HPDE6-E6E7 (cell line): Measurements from ENCODE around the gene CNRIP1.

Experiments
- DNase-seq: peaks from one replicate; pipeline ENCODE4 v3.0.0; 2011; ENCODE audit warnings: missing footprints; ENCODE audit errors: extremely low spot score

The CNRIP1 gene

GRCh38 chr2:68292108-68292710 is 27.5 kb downstream of the CNRIP1 start:
- DNase-seq = peak; percentile 47

DNA sequence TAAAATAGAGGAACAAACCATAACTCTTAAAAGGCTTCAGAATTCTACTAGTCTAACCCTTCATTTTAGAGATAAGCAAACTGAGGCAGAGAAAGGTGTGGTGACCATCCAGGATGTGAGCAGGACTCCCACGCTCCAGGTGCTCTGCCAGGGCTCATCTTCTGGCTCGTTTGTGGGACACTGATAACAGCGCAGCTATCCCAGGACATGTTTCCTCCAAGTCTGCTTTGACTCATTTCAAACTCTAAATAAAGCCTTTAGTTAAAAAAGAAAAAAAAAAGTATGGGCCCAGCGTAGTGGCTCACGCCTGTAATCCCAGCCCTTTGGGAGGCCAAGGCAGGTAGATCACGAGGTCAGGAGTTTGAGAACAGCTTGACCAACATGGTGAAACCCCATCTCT is 28.4 kb downstream of the CNRIP1 start:
- DNase-seq = no peak

DNA sequence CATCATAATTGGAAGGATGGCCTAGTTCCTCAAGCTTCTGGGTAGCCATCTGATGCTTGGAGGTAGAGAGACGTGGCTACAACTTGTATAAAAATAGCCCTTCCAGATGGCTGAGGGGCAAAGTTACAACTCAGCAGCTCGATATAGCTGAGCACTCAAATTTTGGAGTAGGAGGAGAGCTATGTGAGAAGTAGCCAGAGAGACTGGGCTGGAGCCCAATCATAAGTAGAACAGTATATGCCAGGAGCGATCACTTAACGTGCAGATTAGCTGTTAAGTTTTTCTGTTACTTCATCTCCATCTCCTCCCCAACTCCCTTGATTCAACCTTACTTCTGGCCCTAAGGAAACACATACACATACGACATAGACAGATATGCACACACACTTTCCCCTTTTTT is 28.8 kb downstream of the CNRIP1 start:
- no peak for DNase-seq

GRCh38 chr2:68287580-68288441 is 31.9 kb downstream of the CNRIP1 start:
- no peak for DNase-seq

GRCh38 chr2:68284896-68285295 is 34.9 kb downstream of the CNRIP1 start:
- DNase-seq = no peak

- DNase-seq = no peak
These were observed 36.3 kb downstream of the CNRIP1 start for GRCh38 chr2:68283419-68283812.

DNA sequence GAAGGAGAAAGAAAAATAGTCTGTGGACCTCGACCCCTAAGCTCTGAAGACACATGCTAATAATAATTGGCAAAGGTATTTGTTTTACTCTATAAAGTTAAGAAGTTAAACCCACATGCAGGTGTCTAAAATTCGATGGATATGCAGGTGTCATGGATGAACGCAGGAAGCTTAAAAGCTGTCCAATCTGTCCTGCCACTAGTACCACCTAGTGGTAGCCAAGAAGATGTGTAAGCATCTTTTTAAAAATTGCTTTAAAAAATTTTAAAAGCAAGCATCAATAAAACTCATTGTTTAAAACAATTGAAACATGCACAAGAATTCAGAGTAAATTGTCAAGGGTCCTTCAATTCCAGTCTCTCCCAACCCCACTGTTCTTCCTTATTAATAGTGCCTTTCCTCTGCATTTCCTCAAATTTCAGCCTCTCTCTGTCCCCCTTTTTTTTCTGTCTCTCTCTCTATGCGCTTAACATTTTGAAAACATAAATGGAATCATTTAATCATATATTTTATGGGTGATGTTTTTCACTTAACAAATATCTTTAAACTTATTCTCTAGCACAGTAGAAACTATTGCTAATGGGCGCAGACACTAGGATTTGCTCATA is 36.8 kb downstream of the CNRIP1 start:
- DNase-seq = peak; percentile 33

GRCh38 chr2:68280796-68281195 is 39.0 kb downstream of the CNRIP1 start:
- no peak for DNase-seq

DNA sequence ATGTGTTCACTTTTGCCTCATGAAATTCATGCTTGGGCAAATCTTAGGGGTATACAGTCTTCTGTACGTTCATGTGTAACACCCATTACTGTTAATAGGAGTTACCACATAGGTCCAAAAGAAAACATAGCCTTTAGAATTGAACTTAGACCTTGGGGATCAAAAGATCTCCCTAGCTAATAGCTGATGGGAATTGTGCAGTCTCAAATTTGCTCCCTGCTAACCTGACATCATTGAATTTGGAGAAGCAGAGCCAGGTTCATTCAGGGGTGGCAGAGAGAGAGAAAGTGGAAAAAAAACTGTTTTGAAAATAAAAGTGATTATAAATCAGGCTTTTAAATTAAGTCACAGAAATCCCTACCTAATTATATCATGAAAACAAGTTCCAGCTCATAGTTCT is 39.4 kb downstream of the CNRIP1 start:
- no peak for DNase-seq

DNA sequence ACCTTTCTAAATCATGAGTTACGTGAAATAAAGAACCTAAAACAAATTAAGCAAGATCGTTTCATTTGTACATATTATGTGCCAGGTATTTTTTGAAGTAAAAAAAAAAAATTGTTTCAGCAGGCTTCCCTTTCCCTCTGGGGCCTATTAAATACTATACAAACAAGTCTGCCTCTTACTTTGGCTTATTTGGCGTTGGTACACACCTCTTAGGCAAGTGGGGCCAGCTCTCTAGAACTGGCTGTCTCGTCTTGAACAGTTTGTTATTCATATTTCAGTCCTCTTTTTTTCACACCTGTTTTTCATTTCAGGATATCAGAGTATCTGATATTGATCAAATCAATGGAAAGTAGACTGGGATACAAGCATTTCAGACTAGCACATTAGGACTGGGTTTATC is 40.1 kb downstream of the CNRIP1 start:
- DNase-seq = no peak

- DNase-seq = no peak
These were observed 41.6 kb downstream of the CNRIP1 start for GRCh38 chr2:68278169-68278568.

DNA sequence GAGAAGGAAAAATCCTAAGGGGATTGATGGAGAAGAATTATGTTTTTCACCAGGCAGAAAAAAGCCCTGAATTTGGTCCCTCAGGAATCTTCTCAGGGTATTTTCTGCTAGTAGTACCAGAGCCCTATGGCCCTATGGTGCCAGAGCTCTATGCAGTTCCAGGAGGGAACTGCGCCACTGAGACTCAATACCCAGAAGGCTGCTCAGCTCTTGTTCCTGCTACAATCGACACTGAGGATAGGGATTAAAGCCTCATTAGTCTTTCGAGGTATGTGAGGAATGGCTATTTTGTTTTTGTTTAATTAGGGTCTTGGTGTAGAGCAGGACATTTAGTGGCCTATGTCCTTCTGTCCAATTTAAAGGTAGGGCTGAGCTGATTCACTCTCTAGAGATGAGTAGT is 45.7 kb downstream of the CNRIP1 start:
- DNase-seq = no peak

GRCh38 chr2:68272246-68272994 is 47.3 kb downstream of the CNRIP1 start:
- DNase-seq = no peak

- no peak for DNase-seq
These were observed 53.1 kb downstream of the CNRIP1 start for GRCh38 chr2:68266655-68267054.

DNA sequence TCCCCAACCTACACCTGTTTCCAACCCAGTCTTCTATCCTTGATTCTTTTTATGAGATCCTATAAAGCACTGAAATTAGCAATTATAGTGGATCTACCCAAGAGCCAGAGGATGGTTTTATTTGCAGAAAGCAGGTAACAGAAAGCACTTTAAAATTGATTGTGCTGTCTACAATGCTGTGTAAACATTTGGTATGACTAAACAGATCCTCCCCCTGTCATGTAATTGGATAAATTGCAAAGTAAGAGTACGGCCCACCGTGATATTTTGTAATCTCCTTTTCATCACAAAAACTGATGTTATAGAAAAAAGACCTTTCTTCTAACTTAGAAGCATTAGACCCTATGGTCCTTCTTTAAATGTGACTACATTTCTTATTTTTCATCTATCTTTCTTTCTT is 56.1 kb downstream of the CNRIP1 start:
- no peak for DNase-seq

- no peak for DNase-seq
These were observed 60.9 kb downstream of the CNRIP1 start for GRCh38 chr2:68258851-68259250.

DNA sequence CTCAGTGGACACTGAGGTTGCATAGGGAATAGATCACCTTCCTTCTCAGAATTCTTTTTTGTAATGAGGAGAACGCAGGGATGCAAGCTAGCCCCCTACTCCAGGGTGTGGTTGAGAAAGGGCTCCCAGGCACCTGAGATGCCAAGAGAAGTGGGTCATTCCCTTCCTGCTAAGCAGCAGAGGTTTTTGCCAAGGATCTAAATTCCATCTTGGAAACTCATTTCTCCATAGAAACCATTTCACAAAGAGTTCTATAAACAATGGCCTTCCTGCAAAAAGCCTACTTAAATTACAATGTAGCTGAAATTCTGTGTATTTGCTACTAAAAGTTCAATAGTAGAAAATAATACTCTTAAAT is 63.7 kb downstream of the CNRIP1 start:
- no peak for DNase-seq

DNA sequence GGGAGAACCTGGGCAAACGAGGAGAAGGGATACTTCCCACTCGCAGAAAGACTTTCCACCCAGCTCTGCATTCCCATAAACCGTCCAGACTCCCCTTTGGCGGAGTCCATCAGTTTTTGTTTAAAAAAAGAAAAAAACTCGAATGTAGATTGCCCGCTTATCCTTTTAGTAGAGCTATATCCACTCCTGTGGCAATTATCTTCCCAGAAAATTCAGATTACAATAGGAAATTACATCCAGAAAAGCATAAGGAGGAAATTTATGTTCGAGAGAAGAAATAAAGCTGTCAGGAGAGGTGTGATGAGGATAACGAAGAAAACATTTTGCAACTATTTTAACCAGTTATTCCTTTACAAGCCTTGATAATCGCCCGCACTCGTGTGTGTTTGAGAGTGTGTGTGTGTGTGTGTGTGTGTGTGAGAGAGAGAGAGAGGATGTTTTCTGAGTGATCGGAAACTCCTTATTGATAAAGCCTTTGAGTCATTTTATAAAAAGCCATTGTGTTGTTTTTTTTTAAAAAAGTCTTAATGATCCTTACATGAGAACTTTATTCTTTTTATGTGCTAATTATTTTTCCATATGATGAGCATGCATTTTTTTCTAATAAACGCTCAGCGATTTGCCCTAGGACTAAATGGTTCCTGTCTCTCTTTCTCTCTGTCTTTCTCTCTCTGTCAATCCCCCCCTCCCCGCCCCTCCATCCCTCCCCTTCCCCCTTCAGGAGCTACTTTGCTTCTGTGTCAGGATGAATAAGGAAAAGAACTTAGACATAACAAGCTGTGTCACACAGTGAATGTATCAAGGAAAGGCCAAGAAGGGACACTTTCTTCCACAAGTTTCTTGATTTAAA is 66.3 kb downstream of the CNRIP1 start:
- no peak for DNase-seq

- DNase-seq = peak; percentile 65
These were observed 67.1 kb downstream of the CNRIP1 start, which contains the start of gene PPP3R1 for GRCh38 chr2:68252400-68253218. PPP3R1 (minus strand) TSS chr2:68252532; CDS start chr2:68252127, 405 bp downstream.

DNA sequence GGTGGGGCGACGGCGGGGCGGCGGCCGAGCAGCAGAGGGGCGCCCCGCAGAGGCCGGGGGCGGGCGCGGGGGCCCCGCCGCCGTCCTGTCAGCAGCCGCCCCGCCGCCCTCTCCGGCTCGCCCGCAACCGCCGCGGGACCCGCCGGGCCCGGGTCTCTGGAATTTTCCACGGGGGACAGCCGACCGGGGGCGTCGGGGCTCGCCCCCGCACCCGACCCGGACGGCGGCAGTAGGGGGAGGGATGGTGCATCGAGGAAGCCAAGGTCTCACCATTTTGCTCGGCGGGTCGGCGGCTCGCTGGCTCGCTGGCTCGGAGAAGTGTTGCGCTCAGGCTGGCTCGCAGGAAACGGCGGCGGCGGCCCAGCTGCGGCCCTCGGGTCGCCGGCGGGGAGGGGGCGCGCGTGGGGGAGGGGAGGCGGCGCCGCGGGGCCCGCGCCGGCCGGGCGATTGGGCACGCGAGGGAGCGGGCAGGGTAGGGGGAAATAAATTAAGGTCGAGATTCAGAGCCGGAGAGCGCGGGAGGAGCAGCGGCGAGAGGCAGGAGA is 67.8 kb downstream of the CNRIP1 start:
- no peak for DNase-seq
